Neural cell (in vitro differentiated cells): ENCODE results near the gene CDKAL1.

Experiments
- EP300 ChIP-seq: fragments of 450-650 bp; conservative IDR thresholded peaks from 2 replicates; pipeline ENCODE4 v1.6.1; 2014; ENCODE audit warnings: antibody characterized with exemption, mild to moderate bottlenecking, moderate library complexity; ENCODE audit not compliant: poor library complexity, severe bottlenecking
- EZH2 ChIP-seq: fragments of 200-600, 300-800 bp; shearing (Covaris generic), sonication (generic); IDR thresholded peaks from 2 replicates; pipeline ENCODE4 v1.6.1; 2014; ENCODE audit warnings: antibody characterized with exemption, low read length, borderline replicate concordance, mild to moderate bottlenecking; ENCODE audit not compliant: insufficient read depth, poor library complexity, severe bottlenecking
- SMC3 ChIP-seq: fragments of 450-650 bp; conservative IDR thresholded peaks from 2 replicates; pipeline ENCODE4 v1.6.1; 2014; ENCODE audit warnings: antibody characterized with exemption, mild to moderate bottlenecking, moderate library complexity; ENCODE audit not compliant: poor library complexity
- TF ChIP-seq, protein P1 (sequence below): fragments of 450-650 bp; IDR thresholded peaks from 2 replicates; pipeline ENCODE4 v1.5.1; 2014; ENCODE audit warnings: antibody characterized with exemption, mild to moderate bottlenecking, moderate library complexity; ENCODE audit not compliant: poor library complexity, severe bottlenecking
- TF ChIP-seq, protein P2 (sequence below): IDR thresholded peaks from 2 replicates; pipeline ENCODE4 v1.6.1; 2012; ENCODE audit warnings: borderline replicate concordance

- TF ChIP-seq, protein P1, sequence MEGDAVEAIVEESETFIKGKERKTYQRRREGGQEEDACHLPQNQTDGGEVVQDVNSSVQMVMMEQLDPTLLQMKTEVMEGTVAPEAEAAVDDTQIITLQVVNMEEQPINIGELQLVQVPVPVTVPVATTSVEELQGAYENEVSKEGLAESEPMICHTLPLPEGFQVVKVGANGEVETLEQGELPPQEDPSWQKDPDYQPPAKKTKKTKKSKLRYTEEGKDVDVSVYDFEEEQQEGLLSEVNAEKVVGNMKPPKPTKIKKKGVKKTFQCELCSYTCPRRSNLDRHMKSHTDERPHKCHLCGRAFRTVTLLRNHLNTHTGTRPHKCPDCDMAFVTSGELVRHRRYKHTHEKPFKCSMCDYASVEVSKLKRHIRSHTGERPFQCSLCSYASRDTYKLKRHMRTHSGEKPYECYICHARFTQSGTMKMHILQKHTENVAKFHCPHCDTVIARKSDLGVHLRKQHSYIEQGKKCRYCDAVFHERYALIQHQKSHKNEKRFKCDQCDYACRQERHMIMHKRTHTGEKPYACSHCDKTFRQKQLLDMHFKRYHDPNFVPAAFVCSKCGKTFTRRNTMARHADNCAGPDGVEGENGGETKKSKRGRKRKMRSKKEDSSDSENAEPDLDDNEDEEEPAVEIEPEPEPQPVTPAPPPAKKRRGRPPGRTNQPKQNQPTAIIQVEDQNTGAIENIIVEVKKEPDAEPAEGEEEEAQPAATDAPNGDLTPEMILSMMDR: no peak
- TF ChIP-seq EP300: no peak
- no peak for TF ChIP-seq EZH2
- TF ChIP-seq, protein P2, sequence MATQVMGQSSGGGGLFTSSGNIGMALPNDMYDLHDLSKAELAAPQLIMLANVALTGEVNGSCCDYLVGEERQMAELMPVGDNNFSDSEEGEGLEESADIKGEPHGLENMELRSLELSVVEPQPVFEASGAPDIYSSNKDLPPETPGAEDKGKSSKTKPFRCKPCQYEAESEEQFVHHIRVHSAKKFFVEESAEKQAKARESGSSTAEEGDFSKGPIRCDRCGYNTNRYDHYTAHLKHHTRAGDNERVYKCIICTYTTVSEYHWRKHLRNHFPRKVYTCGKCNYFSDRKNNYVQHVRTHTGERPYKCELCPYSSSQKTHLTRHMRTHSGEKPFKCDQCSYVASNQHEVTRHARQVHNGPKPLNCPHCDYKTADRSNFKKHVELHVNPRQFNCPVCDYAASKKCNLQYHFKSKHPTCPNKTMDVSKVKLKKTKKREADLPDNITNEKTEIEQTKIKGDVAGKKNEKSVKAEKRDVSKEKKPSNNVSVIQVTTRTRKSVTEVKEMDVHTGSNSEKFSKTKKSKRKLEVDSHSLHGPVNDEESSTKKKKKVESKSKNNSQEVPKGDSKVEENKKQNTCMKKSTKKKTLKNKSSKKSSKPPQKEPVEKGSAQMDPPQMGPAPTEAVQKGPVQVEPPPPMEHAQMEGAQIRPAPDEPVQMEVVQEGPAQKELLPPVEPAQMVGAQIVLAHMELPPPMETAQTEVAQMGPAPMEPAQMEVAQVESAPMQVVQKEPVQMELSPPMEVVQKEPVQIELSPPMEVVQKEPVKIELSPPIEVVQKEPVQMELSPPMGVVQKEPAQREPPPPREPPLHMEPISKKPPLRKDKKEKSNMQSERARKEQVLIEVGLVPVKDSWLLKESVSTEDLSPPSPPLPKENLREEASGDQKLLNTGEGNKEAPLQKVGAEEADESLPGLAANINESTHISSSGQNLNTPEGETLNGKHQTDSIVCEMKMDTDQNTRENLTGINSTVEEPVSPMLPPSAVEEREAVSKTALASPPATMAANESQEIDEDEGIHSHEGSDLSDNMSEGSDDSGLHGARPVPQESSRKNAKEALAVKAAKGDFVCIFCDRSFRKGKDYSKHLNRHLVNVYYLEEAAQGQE: no peak
- TF ChIP-seq SMC3: no peak
Observed at GRCh38 chr6:20931093-20931492, 396.8 kb downstream of the CDKAL1 start.
